HUDEP-2 (cell line): Measurements from ENCODE around the gene DLST.

Experiments used
- DNase-seq, 76 experiments: peaks; one replicate each; lab custom pipeline; 2025; ENCODE audit not compliant: unreplicated experiment in 76 of 76; lab: John Stamatoyannopoulos, UW

DLST gene

DNA sequence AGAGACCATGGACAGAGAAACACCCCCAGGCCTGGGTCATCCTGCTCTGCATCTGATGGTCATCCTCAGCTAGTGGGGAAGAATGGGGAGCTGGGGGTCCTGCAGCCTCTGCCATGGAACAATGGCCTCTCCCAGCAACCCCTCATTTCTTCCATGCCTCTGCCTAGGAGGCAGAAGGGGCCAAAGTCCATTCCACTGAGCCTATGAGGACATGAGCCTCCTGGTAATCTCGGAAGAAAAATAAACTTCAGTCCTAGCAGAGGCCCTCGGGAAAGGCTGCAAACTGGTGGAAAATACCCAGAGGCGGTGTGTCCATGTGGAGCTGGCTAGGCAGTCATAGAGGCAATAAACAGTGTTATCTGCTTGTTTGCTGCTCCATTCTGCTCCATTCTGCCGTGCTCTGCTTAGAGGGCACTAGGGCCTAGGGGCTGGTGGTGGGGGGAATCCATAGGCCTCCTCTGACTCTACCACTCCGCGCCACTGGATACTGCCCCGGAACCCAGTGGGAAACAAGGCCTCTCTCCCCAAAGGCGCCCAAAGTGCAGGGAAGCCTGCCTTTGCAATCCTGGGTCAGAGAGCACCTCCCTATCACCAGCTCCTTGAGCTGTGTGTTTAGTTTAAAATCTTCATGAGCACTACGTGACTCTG lies 69.2 kb downstream of the DLST start:
- no peak for DNase-seq

DNA sequence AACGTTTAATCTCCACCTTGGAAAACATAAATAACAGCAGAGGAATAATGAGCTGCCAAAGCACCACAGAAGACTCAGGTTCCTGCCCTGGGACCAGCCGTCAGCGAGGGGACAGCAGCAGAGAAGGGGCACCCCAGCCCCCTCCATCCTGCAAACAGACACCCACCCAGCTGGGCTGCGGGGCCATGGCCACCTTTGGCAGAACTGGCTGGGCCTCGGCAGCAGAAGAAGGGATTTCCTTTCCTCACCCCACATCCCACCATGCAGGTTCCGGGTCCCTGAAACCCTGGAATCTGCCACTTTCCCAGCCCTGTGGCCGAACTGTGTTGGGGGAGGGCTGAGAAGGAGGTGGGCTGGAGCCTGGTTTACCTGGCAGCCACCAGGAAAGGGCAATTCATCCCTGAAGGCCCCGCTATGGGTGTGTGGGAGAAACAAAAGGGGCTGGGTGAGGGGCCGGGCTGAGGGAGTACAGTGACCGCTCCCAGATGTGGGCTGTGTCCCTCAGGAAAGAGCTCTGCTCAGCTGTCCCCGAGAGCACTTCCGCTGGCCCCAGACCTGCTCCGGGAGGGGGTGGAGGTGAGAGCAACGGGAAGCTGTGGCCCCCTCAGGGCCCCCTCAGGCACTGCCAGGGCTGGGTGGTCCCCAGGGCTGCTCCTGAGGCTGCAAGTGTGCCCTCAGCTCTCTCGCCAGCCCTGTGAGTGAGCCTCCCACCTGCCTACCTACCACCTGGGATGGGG lies 69.9 kb downstream of the DLST start:
- no peak for DNase-seq

DNA sequence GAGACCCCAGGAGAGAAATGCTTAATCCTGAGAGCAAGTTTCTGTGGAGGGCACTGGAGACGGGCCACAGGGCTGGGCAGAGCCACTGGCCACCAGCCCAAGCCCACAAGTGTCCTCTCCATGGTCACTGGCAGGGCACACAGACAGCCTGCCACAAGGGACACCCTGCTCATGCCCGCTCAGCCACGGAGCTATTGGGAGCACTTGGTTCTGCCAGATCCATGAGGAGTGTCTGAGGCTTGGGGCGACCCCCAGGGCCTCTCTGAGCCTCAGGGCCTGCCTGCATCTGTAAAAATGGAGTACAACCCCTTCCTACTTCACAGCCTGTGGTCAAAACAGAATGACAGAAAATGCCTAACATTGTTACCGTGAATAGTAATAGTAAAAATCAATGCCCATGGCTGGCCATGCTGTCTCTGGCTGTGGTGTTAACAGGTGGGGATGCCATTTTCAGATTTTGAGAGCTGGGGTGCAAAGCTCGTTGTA lies 70.5 kb downstream of the DLST start:
- DNase-seq: no peak

DNA sequence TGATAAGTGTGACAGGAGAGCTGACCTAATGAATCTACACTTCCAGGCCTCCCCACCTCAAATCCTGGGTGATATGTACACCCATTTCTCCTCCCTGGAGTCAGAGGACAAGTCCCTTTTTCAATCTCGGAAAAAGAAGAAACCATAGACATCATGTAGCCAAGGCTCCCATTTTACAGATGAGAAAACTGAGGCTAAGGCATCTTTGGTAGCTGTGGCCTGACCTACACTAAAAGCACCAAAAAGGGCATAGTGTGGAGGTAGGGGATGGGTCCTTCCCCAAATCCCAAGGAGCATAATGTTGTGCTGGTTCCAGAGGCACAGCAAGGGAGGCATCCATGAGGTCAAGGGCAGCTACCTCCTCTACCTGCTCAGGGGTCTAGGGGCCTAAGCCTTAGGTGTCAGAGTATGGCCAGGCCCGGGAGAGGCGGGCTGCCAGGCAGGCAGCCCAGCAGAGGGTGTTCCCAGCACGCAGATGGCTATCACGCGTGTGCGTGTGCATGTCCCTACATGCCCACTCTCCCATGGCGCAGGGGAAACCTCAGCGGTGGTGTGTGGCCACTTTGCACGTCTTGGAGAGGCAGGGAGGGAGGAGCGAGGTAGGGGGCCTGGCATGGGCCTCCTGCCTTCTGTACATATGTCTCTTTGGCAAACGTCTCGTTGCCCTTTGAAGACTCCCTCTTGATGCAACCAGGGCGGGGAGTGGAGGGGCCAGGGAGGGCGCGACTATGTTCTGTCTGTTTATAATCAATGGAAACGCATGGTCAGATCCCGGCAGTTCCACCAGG lies 71.2 kb downstream of the DLST start:
- peak in 1 of 76 experiments; percentile 9 for DNase-seq
